ENCODE results near the gene CABLES1.

The CABLES1 gene

DNA sequence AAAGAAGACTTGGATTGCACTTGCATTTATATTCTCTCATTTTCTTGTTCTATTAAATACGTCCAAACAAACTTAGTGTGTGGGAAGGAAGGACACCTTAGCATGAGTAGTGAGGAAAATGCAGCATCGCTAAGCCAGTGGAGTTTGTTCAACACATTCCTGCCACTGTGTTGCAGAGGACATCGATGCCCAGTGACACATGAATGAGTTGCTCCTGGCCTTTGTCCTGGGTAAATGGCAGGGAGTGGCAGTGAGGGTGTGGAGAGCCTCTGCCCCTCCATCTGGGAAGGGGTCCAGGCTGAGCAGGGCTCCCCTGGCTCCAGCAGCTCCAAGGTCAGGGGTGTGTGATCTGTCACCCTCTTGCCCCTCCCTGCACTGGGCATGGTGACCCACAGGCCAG, 75.9 kb downstream of the CABLES1 start:
- in situ Hi-C loops (cut with HindIII; ENCODE audit: low sequenced_read_pairs): no loop called here

DNA sequence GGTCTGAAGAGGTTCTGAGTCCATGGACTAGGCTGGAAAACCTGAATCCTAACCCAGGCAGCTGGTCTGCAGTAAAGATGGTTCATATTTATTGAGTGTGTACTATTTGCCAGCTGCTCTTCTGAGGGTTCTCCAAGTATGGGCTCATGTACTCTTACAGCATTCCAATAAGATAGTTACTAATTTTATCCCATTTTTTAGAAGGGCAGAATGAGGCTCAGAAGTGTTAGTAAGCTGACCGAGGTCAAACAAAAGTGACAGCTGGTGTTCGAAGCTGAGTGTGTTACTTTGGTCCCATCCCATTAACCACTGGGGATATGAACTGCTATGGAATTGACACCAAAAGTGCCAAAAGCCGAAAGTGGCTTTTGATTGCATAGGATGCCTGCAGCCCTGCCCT, 76.9 kb downstream of the CABLES1 start:
- in situ Hi-C loops (cut with HindIII; ENCODE audit: low sequenced_read_pairs): no loop called here

DNA sequence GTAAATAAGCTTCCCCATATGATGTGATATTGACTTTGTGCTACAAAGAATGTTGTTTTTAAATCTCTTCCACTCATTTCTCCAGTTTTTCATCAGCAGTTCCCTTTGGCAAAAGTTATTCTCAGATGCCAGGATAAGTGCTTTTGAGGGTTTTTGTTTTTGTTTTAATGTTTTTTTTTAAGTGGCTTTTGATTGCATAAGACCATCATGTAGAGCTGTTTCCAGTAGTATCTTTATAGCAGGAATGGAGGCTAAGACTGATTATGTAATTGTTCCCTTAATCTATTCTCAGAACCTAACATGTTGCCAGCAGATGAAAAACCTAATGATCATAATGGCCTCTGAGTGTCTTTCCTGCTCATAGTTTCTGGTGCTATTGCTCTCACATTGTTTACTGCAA, 77.9 kb downstream of the CABLES1 start:
- in situ Hi-C loops (cut with HindIII; ENCODE audit: low sequenced_read_pairs): no loop called here

DNA sequence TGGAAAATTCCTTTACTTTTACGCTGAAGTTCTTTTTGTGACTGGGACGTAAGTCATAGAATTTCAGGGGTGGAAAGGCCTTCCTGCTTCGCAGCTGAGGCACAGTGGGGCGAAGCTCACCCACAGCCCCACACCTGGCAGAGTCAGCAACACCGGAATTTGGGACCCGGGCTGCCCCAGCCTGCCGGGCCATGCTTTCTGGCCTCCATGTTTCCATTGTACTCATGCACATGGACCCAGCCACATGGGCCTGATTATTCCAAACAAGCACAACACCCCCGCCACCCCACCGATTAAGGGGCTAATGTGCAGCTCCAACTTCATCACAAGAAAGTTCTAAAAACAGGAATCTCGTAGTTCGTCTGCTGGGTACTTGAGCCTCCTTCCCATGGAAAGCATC, 82.5 kb downstream of the CABLES1 start:
- in situ Hi-C loops (cut with HindIII; ENCODE audit: low sequenced_read_pairs): no loop called here

DNA sequence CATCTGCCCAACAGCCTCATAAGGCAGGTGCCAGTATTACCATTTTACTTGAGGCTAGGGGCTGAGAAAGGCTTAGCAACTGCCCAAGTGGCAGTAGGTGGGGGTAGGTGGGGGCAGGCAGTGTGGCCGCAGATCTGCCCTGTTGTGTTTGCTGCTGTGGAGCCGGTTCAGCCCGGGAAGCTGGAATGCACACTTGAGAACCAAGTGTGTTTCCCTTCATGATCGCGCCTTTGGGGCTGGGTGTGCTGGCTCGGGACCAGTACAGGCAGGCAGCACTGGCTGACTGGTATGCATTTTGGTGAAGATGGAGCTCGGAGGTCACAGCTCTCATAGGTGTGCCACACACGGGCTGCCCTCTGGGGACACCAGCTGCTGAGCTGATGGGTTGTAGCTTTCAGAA, 85.1 kb downstream of the CABLES1 start:
- in situ Hi-C loops (cut with HindIII; ENCODE audit: low sequenced_read_pairs): no loop called here

DNA sequence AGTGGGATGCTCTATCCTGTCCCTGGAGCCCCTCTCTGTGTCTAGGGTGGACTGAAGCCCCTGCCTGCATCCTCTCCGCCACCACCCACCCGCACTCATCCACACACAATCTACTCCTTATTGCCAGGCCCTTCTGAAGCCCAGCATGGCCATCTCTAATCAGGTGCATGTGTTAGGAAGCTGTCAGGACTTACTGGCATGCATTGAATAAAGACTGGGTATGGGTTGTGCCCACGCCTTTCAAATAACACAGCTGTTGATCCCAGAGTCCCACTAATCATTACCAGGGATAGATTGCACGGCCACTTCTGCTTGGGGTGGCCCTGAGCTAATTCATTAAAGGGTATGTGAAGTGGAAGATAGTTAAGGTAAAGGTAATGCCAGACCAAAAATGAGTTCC, 88.4 kb downstream of the CABLES1 start:
- in situ Hi-C loops (cut with HindIII; ENCODE audit: low sequenced_read_pairs): no loop called here

DNA sequence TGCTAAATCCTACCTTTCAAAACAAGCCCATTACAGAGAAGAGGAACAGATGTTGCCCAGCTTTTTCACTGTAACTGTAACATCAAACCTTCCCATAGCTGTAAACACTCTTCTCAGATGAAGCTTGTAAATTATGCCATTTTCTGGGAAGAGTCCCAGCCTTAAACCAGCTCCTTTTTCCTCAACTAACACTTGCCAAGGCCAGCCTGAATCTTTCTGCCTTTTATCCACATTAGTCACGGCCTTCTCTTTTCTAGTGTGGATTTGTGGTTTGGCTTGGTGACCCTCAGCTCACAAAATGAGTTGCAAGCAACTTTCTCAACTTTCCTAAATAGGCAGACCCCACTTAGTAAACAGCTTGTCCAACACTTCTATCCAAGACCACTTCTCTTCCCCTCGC, 90.2 kb downstream of the CABLES1 start:
- in situ Hi-C loops (cut with HindIII; ENCODE audit: low sequenced_read_pairs): no loop called here

DNA sequence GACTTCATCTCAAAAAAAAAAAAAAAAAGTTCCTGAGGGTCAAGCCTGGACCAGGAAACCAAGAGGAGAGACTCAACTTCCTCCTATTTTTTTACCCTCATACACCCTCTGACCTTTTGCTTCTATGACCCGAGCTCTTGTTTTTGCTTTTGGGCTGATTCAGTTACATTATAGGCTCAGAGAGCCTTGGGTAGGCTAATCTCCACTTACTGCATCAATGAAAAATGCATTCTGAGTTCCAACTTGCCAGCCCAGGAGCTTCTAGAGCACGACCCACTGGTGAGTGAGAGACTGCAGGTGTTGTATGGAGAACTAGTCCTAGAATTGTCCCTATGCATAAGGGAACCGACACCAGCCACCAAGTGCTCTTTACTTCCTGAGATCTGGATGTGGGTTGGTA, 91.1 kb downstream of the CABLES1 start:
- in situ Hi-C loops (cut with HindIII; ENCODE audit: low sequenced_read_pairs): no loop called here

DNA sequence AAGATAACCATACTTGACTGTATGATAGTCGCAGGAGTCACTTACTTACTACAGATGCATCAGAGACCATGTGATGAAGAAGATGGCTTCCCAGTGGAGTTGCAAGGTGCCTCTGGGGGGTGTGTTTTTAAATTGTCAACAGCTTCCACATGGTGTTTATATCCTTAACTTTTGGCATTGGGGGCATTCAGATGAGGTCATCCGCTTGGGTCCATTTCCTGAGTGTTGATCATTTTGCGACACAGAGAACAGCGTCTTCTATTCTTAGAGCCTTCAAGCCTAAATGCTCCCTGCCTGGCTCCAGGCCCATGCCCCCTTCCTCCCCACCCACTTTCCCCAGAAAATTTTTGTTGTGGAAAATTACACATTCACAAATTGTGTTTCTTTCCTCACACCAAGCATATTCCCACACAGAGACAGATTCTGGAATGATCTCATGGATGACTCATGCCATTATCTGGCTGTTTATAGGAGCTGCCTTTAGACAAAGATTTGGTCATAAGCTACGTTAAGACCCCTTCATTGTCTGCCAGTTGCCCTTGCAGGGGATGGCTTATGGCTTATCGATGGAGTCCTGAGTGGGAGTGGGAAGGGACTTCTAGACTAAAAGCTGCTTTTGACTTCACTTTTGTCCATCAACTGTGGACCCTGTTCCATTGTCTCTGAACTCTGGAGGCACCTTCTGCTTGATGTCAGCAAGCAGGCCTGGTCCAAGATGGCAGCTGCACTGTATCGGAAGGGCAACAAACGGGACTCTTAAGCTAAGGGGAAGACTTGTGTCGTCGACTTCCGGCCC, 91.8 kb downstream of the CABLES1 start:
- in situ Hi-C loops (cut with HindIII; ENCODE audit: low sequenced_read_pairs): no loop called here

DNA sequence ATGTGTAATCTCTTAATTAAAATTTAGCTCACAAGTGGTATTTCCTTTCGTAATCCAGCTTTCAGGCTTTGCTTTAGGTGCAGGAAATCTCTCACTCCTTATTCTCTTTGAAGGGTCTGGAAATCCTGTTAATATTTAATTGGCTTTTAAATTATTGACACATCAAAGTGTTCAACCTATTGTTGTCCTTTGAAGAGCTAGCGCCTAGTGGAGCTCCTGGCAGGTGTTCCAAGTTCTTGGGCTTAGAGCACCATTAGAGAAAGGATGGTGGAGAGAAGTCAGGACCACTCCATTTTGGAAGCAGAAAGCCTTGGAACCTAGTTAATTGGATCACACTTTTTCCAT, 92.4 kb downstream of the CABLES1 start:
- in situ Hi-C loops (cut with HindIII; ENCODE audit: low sequenced_read_pairs): no loop called here

DNA sequence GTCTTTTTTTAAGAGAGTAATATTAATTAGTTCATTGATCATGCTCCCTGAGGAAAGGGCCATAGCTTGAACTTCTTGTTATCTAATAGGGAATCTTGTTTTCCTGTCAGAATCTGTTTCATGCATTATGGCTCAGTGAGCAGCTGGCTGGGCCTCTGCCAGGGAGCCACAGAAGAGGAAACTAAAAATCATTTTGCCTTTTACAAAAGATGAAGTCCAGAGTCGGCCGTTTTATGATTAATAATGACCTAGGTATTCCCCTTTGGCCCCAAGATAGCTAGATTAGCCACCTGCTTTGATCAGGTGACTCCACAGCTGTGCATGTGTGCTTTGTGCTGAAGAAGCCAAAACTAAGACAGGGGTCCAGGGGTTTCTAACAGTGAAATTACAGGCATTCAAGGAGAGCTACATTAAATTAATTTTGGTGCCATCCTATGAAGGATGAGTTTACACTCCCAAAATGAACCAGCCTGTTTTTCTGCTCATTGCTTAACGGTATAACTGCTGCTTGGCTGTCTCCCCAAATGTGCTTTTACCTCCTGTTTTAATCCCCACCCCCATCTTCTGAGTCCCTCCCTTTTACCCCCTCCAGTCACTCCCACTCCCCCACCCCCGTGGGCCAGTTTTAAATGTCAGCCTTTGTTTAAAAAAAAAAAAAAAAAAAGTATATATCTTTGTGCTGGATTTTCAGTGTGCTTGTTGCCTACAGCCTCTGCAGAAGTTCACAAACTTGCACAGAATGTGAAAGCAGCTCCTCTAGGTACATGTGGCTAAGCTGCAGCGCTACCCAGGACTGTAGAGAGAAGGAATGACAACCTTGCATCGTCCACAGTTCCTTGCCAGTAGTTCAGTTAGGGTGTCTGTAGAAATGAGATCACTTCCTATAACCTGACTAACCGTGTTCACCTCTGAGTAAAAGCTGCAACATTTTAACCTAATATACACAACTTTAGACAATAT, 93.1 kb downstream of the CABLES1 start:
- in situ Hi-C loops (cut with HindIII; ENCODE audit: low sequenced_read_pairs): no loop called here

DNA sequence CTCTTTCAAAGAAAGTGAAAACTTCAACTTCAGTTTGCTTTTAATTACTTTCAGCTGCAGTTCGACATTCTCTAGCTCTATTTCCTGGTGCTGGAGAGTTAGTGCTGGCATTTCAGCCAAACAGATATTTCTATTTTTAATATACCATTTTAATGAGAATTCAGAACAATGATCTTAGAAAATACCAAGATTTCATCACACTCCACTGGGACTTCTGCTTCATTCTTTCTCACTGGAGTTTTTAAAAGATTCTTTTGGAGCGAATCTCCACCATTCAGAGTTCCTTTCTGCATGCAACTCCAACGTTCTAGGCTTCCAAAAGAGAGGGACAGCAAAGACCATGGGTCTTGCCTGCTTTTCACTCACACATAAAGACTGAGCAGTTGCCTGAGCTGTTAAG, 94.2 kb downstream of the CABLES1 start:
- in situ Hi-C loops (cut with HindIII; ENCODE audit: low sequenced_read_pairs): no loop called here

DNA sequence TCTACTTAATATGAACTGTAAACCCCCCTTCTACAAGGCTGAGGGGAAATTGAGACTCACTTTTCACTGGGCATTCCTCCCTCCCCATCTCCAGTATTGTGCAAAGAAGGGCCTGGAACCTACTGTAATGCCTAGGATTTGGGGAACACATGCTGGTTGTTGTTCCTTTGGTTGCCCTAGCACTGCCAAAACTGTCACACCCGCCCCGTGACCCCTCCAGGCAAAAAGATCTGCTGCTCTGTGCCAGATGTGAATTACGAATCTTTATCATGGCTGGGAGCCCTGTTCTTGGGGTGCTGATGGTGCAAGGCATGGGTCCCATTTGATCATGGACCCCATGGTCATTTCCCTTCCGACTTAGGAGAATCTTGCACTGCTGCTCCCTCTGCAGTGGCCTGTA, 95.4 kb downstream of the CABLES1 start:
- in situ Hi-C loops (cut with HindIII; ENCODE audit: low sequenced_read_pairs): no loop called here

DNA sequence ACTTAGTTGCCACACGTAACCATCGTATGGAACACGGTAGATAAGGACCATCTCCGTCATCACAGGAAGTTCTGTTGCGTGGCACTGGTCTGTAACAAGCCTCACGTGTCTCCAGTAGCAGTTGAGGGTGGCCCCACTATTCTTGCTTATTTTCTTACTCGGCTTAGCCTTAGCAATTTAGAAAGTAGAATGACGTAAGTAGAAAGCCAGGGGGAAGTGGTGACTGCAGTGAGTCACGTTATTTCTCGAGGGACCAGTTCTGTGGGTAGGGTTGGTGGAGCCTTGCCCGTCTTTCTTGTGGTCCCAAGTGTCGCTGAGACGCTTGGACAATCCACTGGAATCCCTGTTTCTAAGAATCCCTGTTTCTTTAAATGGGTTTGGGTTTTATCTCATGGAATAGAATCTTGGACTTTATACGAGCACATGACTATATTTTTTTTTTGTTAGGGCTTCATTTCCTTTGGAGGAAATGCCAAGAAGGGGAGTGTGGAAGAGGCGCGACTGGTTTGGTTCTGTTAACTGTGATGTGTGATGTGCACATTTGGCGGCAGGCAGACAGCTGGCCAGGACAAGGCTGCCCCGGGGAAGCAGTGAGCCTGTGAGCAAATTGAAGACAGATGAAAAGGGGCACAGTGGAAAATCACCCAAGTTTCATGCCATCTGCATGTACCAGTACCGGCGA, 96.2 kb downstream of the CABLES1 start:
- in situ Hi-C loops (cut with HindIII; ENCODE audit: low sequenced_read_pairs): no loop called here

DNA sequence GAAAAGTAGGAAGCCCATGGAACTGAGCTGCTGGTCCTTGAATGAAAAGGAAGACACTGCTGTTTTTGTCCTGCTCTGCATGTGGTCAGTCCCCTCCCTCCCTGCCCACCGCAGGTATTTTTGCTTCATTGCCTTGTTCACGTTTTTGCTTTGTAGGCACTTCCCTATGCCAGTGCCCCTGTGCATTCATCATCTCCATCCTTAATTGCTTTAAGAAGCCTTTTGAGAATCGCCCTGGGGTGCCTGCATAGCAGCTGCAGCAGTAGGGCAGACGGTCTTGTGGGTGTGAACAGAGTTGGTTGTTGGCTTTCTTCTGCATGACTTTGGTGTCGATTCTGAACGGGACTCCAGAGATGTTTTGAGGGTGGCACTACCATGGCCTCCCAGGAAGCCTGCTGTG, 97.0 kb downstream of the CABLES1 start:
- in situ Hi-C loops (cut with HindIII; ENCODE audit: low sequenced_read_pairs): no loop called here

DNA sequence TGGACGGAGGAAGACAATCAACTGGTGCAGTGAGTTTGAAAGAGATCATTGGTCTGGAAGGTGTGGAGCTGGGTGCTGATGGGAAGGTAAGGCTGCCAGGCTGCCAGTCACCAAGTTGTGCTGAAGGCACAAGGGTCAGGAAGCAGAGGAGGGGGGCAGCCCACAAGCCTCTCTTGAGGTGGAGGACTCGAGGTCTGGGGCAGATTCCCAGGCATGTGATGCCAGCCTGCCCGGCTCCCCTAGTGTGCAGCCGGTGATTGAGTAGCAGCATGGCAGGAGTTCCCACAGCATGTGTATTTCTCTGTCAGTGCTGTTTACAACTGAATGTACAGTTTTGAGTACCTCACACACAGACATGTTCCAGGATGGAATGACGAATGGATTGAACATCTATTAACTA, 99.3 kb downstream of the CABLES1 start:
- in situ Hi-C loops (cut with HindIII; ENCODE audit: low sequenced_read_pairs): no loop called here

DNA sequence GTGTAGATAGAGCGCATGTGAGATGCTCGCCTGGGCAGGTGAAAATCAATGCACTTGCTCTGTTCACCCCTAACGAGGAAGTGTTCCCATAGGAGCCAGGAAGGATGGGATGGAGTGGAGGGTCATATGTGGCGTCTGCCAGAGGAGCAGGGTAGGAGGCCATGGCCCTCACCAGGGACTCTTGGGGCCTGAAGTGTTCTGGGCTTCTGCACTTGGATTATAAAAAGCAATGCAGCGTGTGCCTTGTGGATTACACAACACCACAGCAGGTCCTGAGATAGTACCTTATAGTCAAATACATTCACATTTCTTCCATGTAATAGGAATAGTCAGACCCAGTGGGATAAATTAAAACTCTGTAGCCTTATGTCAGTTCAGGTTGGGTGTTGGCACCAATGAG, 100.1 kb downstream of the CABLES1 start:
- in situ Hi-C loops (cut with HindIII; ENCODE audit: low sequenced_read_pairs): no loop called here

DNA sequence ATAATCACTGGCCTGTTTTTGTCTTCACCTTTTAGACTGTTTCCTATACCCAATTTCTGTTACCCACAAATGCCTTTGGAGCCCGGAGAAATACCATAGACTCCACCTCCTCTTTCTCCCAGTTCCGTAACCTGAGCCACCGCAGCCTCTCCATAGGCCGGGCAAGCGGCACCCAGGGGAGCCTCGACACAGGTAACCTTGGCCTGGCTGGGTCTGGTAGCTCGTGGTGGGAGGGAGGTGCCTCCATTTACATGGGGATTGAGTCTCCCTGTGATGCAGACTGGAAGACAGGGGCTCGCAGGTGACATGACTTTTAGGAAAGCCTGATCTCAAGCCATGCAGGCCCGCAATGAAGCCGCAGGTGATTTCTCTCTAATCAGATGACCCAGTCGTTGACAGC, 100.6 kb downstream of the CABLES1 start:
- in situ Hi-C loops (cut with HindIII; ENCODE audit: low sequenced_read_pairs): no loop called here

DNA sequence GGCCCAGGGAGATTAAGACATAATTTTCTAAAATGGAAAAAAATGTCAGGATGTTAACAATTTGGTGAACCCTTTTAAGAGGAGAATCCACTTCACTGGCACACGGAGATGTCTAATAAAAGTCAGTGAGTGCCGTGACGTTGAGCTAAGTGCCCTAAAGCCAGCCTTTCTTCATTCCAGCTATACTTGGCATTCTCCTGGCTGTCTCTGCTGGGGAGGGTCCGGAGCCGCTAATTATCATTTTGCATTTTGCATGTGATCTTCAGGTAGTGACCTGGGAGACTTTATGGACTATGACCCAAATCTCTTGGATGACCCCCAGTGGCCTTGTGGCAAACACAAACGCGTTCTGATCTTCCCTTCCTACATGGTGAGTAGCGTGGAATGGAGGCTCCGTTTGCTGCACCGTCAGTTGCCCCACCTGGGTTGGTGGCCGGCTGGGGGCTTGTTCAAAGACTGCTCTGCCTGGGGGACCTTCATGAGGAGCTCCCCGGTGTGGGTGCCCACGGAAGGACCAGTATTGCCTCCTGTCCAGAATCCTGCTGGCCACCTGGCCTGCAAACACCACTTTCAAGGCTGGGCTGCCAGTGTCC, 101.7 kb downstream of the CABLES1 start:
- in situ Hi-C loops (cut with HindIII; ENCODE audit: low sequenced_read_pairs): no loop called here

DNA sequence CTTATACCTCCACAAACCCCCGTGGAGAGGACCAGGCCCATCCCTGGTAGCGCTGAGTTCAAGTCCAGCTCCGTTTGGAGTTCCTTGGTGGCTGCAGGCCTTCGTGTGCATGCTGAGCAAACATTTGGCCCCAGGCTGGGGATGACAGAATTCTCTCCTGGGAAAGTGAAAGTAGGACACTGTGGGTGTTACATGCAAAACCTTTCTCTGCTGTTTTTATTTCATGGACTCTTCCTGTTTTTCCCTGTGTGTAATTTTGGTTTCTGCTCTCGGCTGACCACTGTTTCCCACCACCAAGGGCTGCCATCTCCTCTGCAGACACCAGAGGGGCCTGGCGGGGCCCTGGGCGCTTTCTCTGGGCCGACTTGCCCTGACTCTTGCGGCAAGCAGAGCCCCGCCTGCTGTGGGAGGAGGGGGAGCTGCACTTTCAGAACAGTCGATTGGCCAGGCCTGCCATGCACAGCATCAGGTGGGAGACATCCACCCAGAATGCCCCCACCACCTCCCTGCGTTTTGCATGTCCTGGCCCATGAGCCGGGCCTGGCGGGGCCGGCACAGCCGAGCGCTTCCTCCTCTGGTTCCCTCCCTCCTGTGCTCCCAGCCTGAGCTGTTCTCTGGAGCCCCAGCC, 102.4 kb downstream of the CABLES1 start:
- in situ Hi-C loops (cut with HindIII; ENCODE audit: low sequenced_read_pairs): no loop called here

DNA sequence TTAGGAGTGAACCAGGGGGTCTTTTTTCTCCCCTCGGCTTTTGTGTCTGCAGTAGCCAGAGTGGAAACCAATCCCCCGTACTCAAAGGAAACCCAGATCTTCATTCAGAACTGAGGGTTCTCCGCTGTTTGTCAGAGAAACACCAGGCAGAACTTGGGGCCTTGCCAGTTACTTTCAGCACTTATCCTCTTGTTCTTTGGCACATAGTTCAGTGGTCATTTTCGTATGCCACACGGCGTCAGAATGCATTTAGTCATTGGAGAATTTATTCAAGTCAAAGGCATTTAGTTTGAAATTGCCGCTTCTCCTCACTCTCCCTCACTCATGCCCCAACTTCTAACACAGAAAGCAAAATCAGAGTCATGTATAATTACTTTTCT, 102.9 kb downstream of the CABLES1 start:
- in situ Hi-C loops (cut with HindIII; ENCODE audit: low sequenced_read_pairs): no loop called here
